NCI-H69 (cell line): Measurements from ENCODE around the gene TMEM213.

Source experiments
- DNase-seq: peaks from one replicate; lab custom pipeline; 2025; lab: John Stamatoyannopoulos, UW

Gene TMEM213

GRCh38 chr7:138797715-138798320 is at the start of gene TMEM213, which contains the start of gene ATP6V0A4:
TSS of gene TMEM213 (plus strand) at chr7:138797994. CDS start at chr7:138798105, 111 bp downstream.
TSS of gene ATP6V0A4 (minus strand) at chr7:138798196. CDS start at chr7:138771247, 26,949 bp downstream.
- peak; percentile 49 for DNase-seq

GRCh38 chr7:138748666-138749065 is 49.1 kb upstream of the TMEM213 start:
- no peak for DNase-seq

- DNase-seq, result no peak
These were observed 47.8 kb upstream of the TMEM213 start for GRCh38 chr7:138749960-138750359.

GRCh38 chr7:138750473-138750872 is 47.3 kb upstream of the TMEM213 start:
- no peak for DNase-seq

- DNase-seq, result no peak
These were observed 46.8 kb upstream of the TMEM213 start for GRCh38 chr7:138750901-138751464.

GRCh38 chr7:138752518-138753149 is 45.2 kb upstream of the TMEM213 start:
- peak; percentile 66 for DNase-seq

GRCh38 chr7:138753150-138753518 is 44.7 kb upstream of the TMEM213 start:
- DNase-seq, result no peak

GRCh38 chr7:138753610-138754009 is 44.2 kb upstream of the TMEM213 start:
- no peak for DNase-seq

GRCh38 chr7:138755331-138755747 is 42.5 kb upstream of the TMEM213 start:
- DNase-seq, result no peak

GRCh38 chr7:138755842-138756590 is 41.8 kb upstream of the TMEM213 start:
- DNase-seq, result no peak

GRCh38 chr7:138756591-138757242 is 41.1 kb upstream of the TMEM213 start:
- DNase-seq, result peak; percentile 14

- DNase-seq, result peak; percentile 70
These were observed 29.6 kb upstream of the TMEM213 start for GRCh38 chr7:138768241-138768640.

GRCh38 chr7:138770904-138771303 is 26.9 kb upstream of the TMEM213 start:
- no peak for DNase-seq

GRCh38 chr7:138773176-138773575 is 24.6 kb upstream of the TMEM213 start:
- DNase-seq, result no peak

GRCh38 chr7:138773817-138774216 is 24.0 kb upstream of the TMEM213 start:
- DNase-seq, result no peak

- peak; percentile 79 for DNase-seq
These were observed 21.5 kb upstream of the TMEM213 start for GRCh38 chr7:138776166-138776833.

GRCh38 chr7:138781004-138781403 is 16.8 kb upstream of the TMEM213 start:
- DNase-seq, result no peak

GRCh38 chr7:138784692-138785091 is 13.1 kb upstream of the TMEM213 start:
- DNase-seq, result no peak

GRCh38 chr7:138785587-138786437 is 12.0 kb upstream of the TMEM213 start:
- no peak for DNase-seq

GRCh38 chr7:138796038-138796615 is 1.7 kb upstream of the TMEM213 start:
- DNase-seq, result no peak
